Adrenal gland (tissue), 5 donors: ENCODE data around the gene MBD3.

ENCODE experiments used
- POLR2A ChIP-seq, 2 donors: fragments of 450-650 bp; IDR thresholded peaks; one replicate each; pipeline ENCODE4 v1.6.1; 2017; ENCODE audit warnings: antibody characterized with exemption in 2 of 2, mild to moderate bottlenecking in 2 of 2, moderate library complexity in 1 of 2
- TF ChIP-seq, protein P1 (sequence below), 6 experiments: fragments of 450-650 bp in 4 of 6; fragments of 200-600 bp in 2 of 6; sonication (generic) in 1 of 6; IDR thresholded peaks; 1 replicate in 5 of 6; 2 replicates in 1 of 6; pipeline versions ENCODE4 v1.5.1 to v1.8.0; 2016 to 2021; ENCODE audit warnings: antibody characterized with exemption in 6 of 6, mild to moderate bottlenecking in 2 of 6, moderate library complexity in 1 of 6
- donor health status: DM: no; HTN: no; CAD: no.

DNA sequence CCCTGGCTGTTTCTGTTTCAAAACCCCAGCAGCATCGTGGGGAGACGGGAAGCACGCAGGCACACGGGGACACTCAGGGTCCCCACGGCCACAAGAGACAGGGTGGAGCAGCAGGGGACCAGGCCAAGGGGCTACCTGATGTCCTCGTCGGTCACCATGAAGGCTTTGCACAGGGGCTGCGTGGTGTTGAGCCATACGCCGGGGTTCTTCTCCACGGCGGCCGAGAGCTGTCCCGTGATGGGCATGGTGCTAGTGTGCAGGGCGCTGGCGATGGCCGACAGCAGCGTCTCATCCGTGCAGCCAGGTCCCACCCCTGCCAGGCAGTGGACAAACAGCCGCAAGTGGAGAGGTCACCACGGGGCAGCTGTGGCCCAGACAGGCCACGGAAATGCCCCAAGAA lies 11.7 kb downstream of the MBD3 start:
- TF ChIP-seq, protein P1, sequence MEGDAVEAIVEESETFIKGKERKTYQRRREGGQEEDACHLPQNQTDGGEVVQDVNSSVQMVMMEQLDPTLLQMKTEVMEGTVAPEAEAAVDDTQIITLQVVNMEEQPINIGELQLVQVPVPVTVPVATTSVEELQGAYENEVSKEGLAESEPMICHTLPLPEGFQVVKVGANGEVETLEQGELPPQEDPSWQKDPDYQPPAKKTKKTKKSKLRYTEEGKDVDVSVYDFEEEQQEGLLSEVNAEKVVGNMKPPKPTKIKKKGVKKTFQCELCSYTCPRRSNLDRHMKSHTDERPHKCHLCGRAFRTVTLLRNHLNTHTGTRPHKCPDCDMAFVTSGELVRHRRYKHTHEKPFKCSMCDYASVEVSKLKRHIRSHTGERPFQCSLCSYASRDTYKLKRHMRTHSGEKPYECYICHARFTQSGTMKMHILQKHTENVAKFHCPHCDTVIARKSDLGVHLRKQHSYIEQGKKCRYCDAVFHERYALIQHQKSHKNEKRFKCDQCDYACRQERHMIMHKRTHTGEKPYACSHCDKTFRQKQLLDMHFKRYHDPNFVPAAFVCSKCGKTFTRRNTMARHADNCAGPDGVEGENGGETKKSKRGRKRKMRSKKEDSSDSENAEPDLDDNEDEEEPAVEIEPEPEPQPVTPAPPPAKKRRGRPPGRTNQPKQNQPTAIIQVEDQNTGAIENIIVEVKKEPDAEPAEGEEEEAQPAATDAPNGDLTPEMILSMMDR (IDR thresholded peaks at IDR 0.05) = no peak
- TF ChIP-seq POLR2A (IDR thresholded peaks at IDR 0.05) = no peak
